Psoas muscle (tissue), 8 donors: ENCODE measurements around the gene ZMIZ1. TPM values are rescaled to one million over a fixed set of nuclear protein-coding genes. Genes with fewer than 3 reads are reported as not detected.

Experiments used
- ATAC-seq, 4 donors: fragments of 200-7000 bp; cut with Tn5 transposase; one replicate each; pipeline ENCODE4 v1.9.1; 2020; ENCODE audit warnings: moderate library complexity in 3 of 4, mild to moderate bottlenecking in 2 of 4
- DNase-seq, 2 donors: peaks; one replicate each; pipeline ENCODE4 v3.0.0-alpha.2; 2020
- H3K27ac ChIP-seq: fragments of 200-600 bp; one replicate; pipeline ENCODE4 v1.8.0; 2022
- H3K27me3 ChIP-seq, 3 donors: fragments of 200-600 bp in 1 of 3; one replicate each; pipeline versions ENCODE4 v1.6.1 to v1.8.0; 2013 to 2022; ENCODE audit warnings: low read length in 2 of 3, mild to moderate bottlenecking in 2 of 3, moderate library complexity in 1 of 3; ENCODE audit not compliant: insufficient read depth in 3 of 3
- H3K36me3 ChIP-seq, 2 donors: fragments of 200-600 bp in 1 of 2; one replicate each; pipeline versions ENCODE4 v1.6.1 to v1.8.0; 2013 to 2022; ENCODE audit warnings: low read depth in 1 of 2, mild to moderate bottlenecking in 1 of 2, moderate library complexity in 1 of 2; ENCODE audit not compliant: insufficient read depth in 1 of 2
- H3K4me1 ChIP-seq: fragments of 200-600 bp; one replicate; pipeline ENCODE4 v1.8.0; 2022
- H3K4me3 ChIP-seq: fragments of 200-600 bp; one replicate; pipeline ENCODE4 v1.8.0; 2022; ENCODE audit warnings: mild to moderate bottlenecking
- H3K9me3 ChIP-seq: fragments of 200-600 bp; one replicate; pipeline ENCODE4 v1.8.0; 2022
- CTCF ChIP-seq: fragments of 200-600 bp; IDR thresholded peaks from one replicate; pipeline ENCODE4 v1.8.0; 2022; ENCODE audit warnings: antibody characterized with exemption
- WGBS, 3 donors: extraction: QIAGEN DNeasy Blood & Tissue Kit; methylation state at CpG; one replicate each; pipeline versions ENCODE4 v1.1.6 to v1.1.7; 2013; 5-methylcytosine and 5-hydroxymethylcytosine counted together
- intact Hi-C, 2 donors: fragments of 100-400 bp; cut with DNase I; formaldehyde crosslinking; loops; one replicate each; pipeline versions ENCODE4 v1.11.0 to v1.14.2; 2022
- polyA plus RNA-seq, 3 donors: library from polyadenylated mRNA; stranded (reverse); fragments of 200-250 nt; gene quantifications; one replicate each; pipeline ENCODE4 v1.2.3, GENCODE V29; 2013
- total RNA-seq, 4 donors: library from RNA; stranded (reverse); fragmentation: NEBNext Ultra II Directional in 2 of 4; extraction: Animal tissue kit (Norgen Biotek cat#: 25700) in 2 of 4; gene quantifications; one replicate each; pipeline versions ENCODE4 v1.2.1 to v1.2.4, GENCODE V29; 2021 to 2023
- donor health status: healthy with polysubstance abuse.
- donor health status: DM: no; HTN: no; CAD: no; lungs with moderate emphysema.
- donor health status: Bipolar disorder and iron deficiency.
- donor health status: healthy.
- donor health status: DM: yes; HTN: yes; CAD: no.
- donor health status: DM: no; HTN: no; CAD: no.
- donor health status: DM: no; HTN: no; CAD: no.
- donor health status: DM: yes; HTN: yes; CAD: no.

Gene ZMIZ1
- total and polyA plus RNA-seq, 7 donors = 10.4 to 37.6 (median 30.0) TPM

GRCh38 chr10:79099898-79100448, 31.2 kb downstream of the ZMIZ1 start:
- no peaks in the 10 kb centered on the region for H3K27me3 ChIP-seq
- H3K27ac ChIP-seq = no peak overlapping the region
- no peaks in the 10 kb centered on the region for H3K36me3 ChIP-seq
- 92 to 97% (median 96%) methylated on average over 2 of the region's 2 CpGs for WGBS, 3 donors
- no peak overlapping the region for H3K4me3 ChIP-seq
- no peaks in the 10 kb centered on the region for H3K9me3 ChIP-seq
- no peak for ATAC-seq
- intact Hi-C loops = no loop called here
- TF ChIP-seq CTCF = no peak
- H3K4me1 ChIP-seq = peaks cover 84% of the 10 kb centered on the region
- no peak for DNase-seq

- DNase-seq (no peak), ATAC-seq (no peak)
- Histone ChIP-seq H3K36me3 (no peaks in the 10 kb centered on the region), H3K9me3 (no peaks in the 10 kb centered on the region), H3K27me3 (no peaks in the 10 kb centered on the region), H3K4me3 (no peak overlapping the region), H3K27ac (no peak overlapping the region), H3K4me1 (peaks cover 84% of the 10 kb centered on the region)
- TF ChIP-seq CTCF = no peak
- 73 to 83% (median 80%) methylated on average over 5 of the region's 5 CpGs for WGBS, 3 donors
- intact Hi-C loops = no loop called here
Measured at GRCh38 chr10:79100771-79101170, 32.0 kb downstream of the ZMIZ1 start.

- 26 to 38% (median 28%) methylated on average over 22 of the region's 22 CpGs for WGBS, 3 donors
- Histone ChIP-seq H3K4me1 (peaks cover 88% of the 10 kb centered on the region), H3K27me3 (no peaks in the 10 kb centered on the region), H3K4me3 (peak overlapping the region; percentile 23), H3K36me3 (no peaks in the 10 kb centered on the region), H3K27ac (peak overlapping the region; percentile 77), H3K9me3 (no peaks in the 10 kb centered on the region)
- DNase-seq = peak; percentile 68 to 81
- peak; percentile 50 to 75 (median 64) for ATAC-seq
- intact Hi-C loops = no loop called here
- no peak for TF ChIP-seq CTCF
Measured at GRCh38 chr10:79101560-79102497, 33.1 kb downstream of the ZMIZ1 start.

- H3K36me3 ChIP-seq = no peaks in the 10 kb centered on the region
- ATAC-seq (peak in 2 of 4 donors; percentile 25 to 40), DNase-seq (no peak)
- WGBS, 3 donors = 47 to 76% (median 61%) methylated on average over 7 of the region's 7 CpGs
- no peaks in the 10 kb centered on the region for H3K9me3 ChIP-seq
- H3K4me3 ChIP-seq = no peak overlapping the region
- no peak for TF ChIP-seq CTCF
- H3K27me3 ChIP-seq = no peaks in the 10 kb centered on the region
- intact Hi-C loops = no loop called here
- H3K4me1 ChIP-seq = peaks cover 88% of the 10 kb centered on the region
- peak overlapping the region; percentile 59 for H3K27ac ChIP-seq
Measured at GRCh38 chr10:79102498-79102874, 33.7 kb downstream of the ZMIZ1 start.
